Gastroesophageal sphincter (tissue), 3 donors: ENCODE measurements around the gene ATF6.

Source experiments
- POLR2A ChIP-seq, 2 donors: fragments of 450-650 bp; IDR thresholded peaks; one replicate each; pipeline ENCODE4 v1.6.1; 2017; ENCODE audit warnings: antibody characterized with exemption in 2 of 2, mild to moderate bottlenecking in 2 of 2, moderate library complexity in 1 of 2
- POLR2AphosphoS5 ChIP-seq: sonication (generic); formaldehyde crosslinking; IDR thresholded peaks from one replicate; pipeline ENCODE4 v1.6.1; 2017; ENCODE audit warnings: antibody characterized with exemption
- TF ChIP-seq, protein P1 (sequence below), 4 experiments: fragments of 200-600 bp in 2 of 4; fragments of 450-650 bp in 2 of 4; sonication (generic) in 1 of 4; IDR thresholded peaks; one replicate each; pipeline ENCODE4 v1.5.1; 2017 to 2019; ENCODE audit warnings: antibody characterized with exemption in 4 of 4, mild to moderate bottlenecking in 2 of 4, moderate library complexity in 2 of 4

DNA sequence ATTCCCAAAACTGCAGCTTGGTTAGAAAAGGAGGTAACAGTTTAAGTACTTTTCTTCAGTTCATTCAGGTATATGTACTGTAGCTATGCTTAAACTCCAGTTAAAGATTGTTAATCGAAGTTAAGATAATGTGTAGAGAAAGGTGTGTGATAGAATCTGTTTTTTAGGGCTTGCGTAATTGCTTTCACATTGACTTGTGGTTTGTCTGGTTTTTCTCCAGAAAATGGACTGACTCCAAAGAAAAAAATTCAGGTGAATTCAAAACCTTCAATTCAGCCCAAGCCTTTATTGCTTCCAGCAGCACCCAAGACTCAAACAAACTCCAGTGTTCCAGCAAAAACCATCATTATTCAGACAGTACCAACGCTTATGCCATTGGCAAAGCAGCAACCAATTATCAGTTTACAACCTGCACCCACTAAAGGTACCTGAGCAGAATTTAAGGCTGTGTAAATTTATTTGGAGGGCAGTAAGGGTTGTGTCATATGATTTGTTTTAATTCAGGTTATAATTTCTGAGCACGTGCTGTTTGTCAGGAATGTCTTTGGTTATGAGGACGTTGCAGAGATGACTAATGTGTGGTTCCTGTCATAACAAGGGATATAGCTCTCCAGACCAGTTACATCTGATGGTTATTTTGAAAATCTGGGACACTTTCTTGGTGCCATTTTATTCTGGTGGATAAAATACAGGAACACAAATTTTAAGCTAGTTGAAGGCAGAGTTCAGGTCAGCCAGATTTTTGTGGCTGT lies 26.0 kb downstream of the ATF6 start:
- TF ChIP-seq, protein P1, sequence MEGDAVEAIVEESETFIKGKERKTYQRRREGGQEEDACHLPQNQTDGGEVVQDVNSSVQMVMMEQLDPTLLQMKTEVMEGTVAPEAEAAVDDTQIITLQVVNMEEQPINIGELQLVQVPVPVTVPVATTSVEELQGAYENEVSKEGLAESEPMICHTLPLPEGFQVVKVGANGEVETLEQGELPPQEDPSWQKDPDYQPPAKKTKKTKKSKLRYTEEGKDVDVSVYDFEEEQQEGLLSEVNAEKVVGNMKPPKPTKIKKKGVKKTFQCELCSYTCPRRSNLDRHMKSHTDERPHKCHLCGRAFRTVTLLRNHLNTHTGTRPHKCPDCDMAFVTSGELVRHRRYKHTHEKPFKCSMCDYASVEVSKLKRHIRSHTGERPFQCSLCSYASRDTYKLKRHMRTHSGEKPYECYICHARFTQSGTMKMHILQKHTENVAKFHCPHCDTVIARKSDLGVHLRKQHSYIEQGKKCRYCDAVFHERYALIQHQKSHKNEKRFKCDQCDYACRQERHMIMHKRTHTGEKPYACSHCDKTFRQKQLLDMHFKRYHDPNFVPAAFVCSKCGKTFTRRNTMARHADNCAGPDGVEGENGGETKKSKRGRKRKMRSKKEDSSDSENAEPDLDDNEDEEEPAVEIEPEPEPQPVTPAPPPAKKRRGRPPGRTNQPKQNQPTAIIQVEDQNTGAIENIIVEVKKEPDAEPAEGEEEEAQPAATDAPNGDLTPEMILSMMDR (IDR thresholded peaks at IDR 0.05) = no peak
- TF ChIP-seq POLR2A (IDR thresholded peaks at IDR 0.05) (no peak), POLR2AphosphoS5 (no peak)
